ENCODE results near the gene CNTFR.

Gene CNTFR

DNA sequence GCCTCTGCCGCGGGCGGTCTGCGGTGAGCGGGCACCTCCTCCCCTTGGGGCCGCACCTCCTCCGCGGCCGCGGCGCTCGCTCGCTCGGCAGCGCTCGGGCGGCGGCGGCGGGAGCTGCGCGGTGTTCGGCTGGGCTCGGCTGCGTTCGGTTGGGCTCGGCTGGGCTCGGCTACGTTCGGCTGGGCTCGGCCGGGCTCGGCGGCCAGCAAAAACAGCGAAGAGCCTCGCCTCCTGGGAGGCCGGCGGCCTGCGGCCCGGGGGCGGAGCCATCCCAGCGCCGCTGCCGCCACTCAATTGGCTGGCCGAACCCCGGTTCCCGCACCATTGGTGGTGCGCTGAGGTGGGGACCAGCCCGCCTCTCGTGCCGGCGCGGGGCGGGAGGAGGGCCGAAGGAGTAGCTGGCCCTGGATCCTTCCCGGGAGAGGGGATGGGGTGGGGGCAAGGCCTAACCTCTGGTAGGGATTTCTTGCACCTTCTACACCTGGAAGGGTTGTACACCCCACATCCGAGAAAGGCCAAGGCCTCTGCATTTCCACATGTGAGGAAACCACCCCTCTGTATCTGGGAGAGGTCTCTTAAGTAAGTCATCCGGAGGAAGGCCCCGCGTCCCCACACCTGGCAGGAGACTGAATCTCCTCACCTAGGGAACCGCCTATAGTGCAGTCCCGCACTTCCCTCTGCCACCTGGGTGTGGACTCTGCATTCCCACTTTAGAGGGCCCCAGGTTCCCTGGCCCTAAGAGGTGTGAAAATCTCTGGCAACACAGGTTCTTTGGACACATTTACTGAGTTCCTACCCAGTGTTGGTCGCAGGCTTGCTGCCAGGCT, 66.3 kb downstream of the CNTFR start, which contains the start of gene ENHO:
Gene ENHO (minus strand): TSS at position 20 of the 827 bp plus-strand sequence. CDS start 1,295 bp downstream, outside the sequence.
- peak; percentile 54 to 56 for DNase-seq (ENCODE audit: low read depth in 2 of 2)

DNA sequence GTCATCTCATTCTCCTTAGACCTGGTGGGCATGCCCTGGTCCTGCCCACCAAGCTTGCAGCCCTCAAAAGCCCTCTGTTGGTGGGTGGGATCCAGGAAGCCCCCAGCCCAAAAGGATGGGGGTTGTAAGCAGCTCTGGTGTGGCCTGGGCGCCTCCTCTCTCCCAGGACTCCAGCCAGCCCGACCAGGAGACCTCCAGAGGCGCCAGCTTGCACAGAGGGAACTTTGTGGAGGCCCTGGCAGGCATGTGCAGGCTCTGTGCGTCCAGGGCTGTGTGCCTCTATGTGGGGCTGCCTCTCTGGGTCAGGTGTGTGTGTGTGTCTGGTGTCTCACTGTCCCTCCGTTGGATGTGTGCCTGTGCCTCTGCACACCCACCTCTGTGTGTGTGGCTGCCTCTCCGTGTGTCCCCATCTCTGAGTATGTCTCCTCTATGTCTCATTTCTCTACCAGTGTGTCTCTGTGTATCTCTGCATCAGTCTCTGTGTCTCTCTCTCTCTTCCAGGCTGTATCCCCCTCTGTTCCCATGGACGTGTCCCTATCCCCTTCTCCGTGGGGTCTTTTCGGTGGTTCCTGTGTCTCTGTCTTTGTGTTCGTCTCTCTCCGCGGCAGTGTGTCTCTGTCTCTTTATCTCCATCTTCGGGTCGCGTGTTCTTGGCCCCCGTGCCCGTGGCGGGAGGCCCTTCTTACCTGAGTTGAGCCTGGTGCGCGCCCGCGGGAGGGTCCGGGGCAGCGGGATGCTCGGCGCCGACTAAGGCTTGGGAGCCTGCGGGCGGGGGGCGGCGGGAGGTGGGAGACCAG, 67.2 kb downstream of the CNTFR start:
- no peak for DNase-seq (ENCODE audit: low read depth in 2 of 2)

DNA sequence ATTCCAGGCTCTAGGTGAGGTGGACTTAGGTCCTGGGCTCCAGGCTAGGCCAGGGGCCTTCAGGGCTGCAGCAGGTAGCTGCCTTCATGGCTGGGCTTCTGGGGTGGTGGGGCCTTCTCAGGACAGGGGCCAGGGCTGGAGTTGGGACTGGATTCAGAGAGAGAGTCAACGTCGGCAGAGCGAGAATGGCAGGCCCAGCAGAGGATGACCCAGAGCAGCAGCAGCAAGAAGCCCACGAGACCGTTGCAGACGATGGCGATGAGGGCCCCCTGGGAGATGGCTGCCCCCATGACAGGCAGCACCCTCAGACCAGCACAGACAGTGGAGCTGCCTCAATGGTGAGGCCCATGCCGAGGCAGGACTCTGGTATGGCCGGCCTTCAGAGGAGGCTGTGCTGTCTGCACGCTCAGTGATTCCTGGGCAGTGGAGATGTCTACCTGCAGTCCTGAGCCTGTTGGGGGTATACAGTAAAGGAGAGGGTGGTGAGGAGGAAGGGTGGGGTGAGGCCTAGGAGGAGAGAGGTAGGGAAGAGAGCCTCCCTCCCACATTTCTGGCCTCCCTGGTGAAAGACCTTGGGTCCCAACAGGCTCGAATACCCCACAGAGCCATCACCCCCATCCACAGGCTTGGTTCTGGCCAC, 68.0 kb downstream of the CNTFR start:
- DNase-seq (ENCODE audit: low read depth in 2 of 2), result no peak

DNA sequence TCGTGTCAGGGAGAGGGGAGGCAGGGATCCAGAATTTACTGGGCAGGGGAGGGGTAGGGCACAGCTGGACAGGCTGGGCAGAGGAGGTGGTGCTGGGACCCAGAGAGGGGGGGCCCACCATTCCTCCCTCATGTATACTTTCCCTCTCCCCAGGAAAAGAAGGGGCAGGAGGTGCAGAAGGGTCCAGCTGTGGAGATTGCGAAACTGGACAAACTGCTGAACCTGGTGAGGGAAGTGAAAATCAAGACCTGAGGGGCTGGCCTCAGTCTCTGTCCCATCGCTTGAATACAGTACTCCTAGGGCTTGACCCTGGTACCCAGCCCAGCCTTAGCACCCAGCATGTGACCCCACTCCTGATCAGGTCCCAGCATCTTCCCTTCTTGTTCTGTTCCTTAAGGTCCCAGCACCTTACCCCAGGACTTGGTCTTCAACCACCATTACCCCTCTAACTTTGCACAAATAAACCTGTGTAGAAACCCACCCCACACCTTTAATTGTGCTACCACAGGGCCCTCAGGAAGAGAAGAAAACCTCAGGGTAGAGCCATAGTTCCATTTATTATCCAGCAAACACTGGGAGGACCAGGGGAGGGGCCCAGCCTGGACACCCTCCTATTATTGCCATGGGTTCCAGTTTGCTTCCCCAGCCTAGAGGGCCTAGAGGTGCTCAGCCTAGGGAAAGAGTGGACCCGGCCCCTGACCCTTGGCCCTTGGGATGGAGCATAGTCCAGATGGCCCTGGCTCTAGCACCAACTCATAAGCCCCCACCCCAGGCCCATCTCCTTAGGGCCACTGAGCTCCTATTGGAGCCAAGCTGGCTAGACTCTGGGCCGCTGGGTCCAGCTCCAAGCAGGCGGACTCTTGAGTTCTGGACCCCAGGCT, 68.8 kb downstream of the CNTFR start:
- no peak for DNase-seq (ENCODE audit: low read depth in 2 of 2)

DNA sequence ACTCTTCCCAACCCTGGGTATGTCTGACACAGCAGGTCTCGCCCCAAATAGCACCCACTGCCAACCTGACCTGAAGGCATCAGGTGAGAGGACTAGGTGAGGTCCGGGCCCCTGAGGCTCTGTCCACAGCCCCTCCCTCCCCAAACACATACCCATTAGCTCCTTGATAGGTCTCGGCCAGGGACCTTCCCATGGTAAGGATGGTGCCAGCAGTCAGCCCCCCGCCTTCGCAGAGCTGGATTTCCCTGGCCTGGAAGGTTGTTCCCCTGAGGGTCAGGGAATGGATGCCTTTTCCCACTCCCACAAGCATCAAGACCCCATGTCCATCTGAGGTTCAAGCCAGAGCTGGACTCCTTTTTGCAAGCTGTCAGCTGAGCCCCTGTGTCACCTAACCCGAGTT, 69.4 kb downstream of the CNTFR start:
- no peak for DNase-seq (ENCODE audit: low read depth in 2 of 2)

DNA sequence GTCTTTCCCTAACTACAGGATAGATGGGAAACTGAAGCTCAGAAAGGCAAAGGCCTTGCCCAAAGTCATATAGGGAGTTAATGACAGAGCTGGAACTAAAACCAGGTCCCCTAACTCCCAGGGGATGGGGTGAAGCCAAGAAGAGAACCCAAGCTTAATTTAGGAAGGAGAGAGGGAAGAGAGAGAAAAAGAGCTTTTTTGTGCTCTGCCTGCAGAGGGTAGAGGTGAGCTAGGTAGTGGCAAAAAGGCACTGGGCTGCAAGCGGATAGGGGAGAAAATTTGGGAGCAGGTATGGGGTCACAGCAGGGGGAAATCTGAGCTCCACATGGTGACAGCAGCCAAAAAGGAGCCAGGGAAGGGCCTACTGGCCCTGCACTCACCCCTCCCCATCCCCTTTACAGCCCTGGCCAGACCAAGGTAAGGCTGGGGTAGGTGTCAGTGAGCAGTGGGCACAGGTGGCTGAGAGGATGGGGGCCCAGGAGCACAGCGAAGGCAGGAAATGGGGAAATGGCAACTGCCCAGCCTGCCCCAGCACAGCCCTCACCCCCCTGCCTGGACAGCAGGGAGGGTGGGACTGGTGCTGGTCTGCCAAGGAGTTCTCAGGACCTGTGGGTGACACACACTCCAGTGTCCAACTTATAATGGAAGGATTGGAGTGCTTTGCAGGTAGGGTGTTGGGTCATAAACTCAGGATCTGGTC, 70.1 kb downstream of the CNTFR start:
- no peak for DNase-seq (ENCODE audit: low read depth in 2 of 2)

DNA sequence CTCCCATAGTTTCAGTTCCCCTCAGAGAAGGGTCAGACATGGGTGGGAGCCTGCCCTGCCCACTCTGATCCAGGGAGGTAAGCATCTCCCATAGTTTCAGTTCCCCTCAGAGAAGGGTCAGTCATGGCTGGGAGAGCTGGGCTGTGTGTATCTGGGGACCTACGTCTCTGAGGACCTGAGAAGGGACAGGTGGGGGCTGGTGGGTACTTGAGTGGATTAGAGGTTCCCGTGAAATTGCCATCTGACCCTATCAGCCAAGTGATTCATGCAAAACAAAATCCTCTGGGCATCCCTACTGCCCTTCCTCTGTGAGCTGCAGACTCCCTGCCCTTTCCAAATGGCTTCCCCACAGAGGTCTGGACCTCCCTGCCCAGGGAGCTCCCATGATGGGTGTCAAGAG, 70.6 kb downstream of the CNTFR start:
- no peak for DNase-seq (ENCODE audit: low read depth in 2 of 2)

DNA sequence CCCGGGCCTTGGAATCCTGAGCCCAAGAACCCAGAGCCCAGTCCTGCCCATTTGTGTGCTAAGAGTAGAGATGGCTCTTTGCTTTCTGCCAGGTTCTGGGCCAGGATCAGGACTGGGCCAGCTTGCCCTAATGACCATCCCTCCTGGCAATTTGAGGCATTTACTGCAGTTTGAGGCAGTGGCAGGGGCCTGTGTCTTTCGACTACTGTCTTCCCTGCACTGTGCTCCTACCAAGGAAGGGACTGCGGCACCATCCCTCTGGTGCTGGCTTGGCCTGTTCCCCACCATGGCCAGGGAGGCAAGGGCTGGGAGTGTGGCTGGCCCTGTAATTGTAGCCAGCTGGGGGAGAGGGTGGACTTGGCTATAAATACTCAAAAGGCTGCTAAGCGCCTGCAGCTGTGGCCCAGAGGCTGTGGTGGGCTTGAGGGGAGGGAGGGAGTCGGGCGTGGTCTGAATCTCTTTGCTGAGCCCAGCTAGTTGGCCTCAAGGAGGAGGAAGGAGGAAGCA, 71.4 kb downstream of the CNTFR start:
- no peak for DNase-seq (ENCODE audit: low read depth in 2 of 2)

DNA sequence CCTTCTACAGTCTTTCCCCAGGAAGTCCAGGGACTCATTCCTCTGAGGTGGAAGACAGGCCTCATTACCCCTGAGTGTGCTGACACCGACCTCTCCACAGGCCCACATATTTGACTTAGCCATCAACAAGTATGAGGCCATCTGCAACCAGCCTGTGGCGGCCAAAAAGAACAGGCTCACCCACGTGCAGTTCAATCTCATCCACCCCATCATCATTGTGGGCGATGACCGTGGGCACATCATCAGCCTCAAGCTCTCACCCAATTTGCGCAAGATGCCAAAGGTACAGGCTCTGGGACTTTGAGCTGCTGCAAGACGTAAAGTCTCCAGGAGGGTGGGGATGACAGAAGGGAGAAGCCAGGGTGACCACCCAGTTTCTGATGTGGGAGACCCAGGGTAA, 72.3 kb downstream of the CNTFR start:
- DNase-seq (ENCODE audit: low read depth in 2 of 2), result no peak

DNA sequence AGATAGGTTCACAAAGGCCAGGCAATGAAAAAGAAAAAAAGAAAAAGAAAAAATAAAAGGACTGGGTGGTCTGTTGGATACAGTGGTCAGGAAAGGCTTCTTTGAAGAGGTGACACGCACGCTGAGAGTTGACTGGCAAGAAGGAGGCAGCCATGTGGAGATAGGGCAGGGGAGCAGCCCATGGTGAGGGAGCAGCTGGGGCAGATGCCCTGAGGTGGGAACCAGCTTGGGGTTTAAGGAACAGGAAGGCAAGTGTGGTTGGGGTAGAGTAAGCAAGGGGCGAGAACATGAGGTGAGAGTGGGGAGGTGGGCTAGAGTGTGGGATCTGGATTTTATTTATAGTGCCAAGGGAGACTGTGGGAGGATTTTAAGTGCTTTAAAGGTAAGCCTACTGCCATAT, 73.6 kb downstream of the CNTFR start:
- no peak for DNase-seq (ENCODE audit: low read depth in 2 of 2)

DNA sequence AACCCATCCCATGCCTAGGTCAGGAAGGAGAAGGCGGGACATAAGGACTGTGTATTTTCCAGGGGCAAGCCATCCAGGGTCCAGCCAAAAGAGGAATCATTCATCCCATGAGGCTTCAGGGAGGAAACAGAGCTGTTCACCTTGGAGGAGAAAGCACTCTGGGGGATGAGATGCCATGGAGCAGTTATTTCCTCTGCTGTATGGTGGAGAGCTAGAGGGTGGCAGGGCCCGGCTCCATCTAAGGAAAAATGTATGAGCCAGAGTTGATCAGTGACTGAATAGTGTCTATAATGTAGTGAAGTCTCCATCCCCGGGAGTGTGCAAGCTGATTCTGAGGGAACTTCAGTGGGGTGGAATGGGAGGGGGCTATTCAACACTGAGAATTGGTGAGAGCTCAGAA, 74.7 kb downstream of the CNTFR start:
- no peak for DNase-seq (ENCODE audit: low read depth in 2 of 2)

DNA sequence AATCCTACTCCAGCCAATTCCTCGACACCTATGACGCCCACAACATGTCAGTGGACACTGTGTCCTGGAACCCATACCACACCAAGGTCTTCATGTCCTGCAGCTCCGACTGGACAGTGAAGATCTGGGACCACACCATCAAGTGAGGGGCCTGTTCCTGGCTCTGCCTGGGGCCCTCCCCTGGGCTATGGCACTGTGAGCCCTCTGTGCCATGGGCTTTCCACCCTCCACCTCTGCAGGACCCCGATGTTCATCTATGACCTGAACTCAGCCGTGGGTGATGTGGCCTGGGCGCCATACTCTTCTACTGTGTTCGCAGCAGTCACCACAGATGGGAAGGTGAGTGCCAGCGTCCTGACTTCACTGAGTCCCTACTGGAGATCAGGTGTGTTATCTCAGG, 75.1 kb downstream of the CNTFR start:
- DNase-seq (ENCODE audit: low read depth in 2 of 2), result no peak

DNA sequence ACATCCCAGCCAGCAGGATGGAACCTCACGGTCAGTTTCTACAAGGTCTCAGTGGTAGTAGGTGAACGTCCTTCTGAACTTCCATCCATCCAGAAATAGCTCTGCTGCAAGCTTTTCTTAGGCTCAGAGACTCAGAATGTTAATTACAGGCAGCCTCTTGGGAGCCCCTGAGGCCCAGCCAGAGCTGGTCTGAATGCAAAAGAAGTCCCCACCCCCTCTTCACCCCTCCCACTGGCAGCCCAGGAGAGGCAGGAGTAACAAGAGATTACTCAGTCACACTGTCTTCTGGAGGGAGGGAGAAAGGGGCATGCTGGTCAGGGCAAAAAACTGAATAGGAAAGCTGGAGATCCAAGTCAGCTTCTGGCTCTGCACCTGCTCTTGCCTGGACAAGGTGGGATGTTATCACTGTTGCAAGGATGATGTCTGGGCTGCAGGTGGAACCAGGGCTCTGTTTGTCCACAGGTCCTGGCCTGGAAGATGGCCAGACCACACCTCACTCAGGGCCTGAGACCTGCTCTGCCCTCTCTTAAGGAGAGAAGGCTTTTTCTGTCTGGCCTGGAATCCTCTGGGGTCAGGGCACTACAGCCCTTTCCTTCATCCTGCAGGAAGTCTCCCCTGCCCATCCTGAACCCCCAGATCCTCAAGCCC, 75.8 kb downstream of the CNTFR start:
- DNase-seq (ENCODE audit: low read depth in 2 of 2), result no peak

DNA sequence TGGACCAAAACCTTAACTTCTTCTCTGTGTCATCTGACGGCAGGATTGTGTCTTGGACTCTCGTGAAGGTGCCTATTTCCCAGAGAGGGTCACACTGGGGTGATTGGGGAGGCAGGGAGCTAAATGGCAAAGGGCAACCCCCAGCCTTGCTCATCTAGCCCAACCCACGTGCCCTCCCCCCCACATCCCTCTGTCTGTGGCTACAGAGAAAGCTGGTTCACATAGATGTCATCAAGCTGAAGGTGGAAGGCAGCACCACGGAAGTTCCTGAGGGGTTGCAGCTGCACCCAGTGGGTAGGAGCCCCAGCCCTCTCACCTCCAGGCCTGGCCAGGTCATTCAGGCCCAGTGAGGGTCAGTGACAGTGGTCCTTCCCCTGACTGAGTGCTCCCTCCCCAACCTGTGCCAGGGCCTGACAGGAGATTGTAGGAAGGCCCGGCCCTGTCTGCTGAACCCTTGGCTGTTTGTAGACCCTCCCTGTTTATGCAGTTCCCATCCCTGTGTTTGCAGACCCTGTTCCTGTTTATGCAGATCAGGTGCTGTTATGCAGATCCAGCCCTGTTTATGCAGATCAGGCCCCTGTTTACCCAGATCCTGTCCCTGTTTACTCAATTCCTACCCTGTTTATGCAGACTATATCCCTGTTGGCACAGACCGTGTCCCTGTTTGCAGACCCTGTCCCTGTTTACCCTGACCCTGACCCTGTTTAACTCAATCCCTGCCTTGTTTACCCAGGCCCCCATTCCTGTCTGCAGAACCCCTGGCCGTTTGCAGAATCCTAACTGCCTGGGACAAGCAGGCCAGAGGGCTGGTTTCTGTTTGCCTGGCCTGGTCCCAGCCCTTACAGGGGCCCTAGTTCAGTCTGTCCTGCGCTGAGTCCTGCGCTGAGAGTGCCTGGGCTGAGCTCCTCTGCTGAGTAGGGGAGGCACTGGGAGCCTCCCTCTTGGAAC, 77.1 kb downstream of the CNTFR start:
- DNase-seq (ENCODE audit: low read depth in 2 of 2), result no peak

DNA sequence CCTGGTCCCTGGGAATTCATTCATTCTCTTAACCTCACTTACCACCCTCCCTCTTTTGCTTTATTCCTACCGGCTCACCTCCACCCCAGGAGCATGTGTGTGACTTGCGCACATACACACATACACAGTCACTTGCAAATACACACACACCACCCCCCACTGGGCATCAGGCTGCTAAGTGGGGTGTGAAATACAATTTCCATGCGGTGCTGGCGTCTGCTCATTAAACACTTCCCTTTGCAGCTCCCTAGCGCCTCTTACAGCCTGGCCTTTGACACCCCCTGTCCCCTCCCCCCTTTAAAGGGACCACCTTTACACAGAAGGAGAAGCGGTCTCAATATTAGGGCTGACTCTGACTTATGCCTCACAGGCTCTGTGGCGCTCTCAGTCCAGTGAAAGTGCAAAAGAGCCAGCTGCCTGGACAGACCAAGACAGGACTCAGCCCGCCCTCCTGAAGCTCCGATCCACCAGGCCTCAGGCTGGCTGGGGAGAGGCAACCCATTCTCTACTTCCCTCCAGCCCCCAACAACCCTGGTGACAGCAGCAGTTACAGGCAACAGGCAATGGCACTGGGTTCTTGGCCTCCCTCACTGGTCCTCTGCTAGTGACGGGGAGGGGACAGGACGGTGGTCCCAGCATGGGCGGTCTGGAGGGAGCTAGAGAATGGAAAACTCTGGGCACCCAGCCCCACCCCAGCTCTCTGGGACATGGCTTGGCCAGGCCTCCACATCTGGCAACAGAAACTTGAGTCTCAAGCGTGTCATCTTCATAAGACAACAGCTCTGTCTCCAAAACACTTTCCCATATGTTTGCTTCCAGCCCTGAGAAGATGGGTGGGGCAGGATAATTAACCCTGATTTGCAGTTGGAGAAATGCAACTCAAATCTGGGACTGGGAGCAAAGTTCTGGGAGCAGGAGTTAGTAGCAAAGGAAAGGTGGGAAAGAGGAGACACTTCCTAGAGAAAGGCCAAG, 78.7 kb downstream of the CNTFR start:
- no peak for DNase-seq (ENCODE audit: low read depth in 2 of 2)

DNA sequence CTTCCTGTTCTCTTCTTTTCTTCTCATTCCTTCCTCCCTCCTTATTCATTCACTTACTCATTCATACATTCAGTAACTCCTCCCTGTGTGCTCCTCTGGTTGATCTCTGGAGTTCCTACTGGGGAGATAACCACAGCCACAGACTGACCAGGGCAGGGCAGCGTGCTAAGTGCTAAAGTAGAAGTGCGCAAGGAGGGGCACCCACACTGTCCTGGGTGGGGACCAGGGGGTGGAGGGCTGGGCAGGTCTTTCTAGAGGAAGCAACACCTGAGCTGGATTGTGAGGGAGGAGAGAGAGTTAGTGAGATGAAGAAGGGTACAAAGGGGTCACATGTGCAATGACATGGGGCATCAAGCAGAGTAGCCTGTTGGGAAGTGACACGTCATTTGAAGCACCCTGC, 80.6 kb downstream of the CNTFR start:
- no peak for DNase-seq (ENCODE audit: low read depth in 2 of 2)

DNA sequence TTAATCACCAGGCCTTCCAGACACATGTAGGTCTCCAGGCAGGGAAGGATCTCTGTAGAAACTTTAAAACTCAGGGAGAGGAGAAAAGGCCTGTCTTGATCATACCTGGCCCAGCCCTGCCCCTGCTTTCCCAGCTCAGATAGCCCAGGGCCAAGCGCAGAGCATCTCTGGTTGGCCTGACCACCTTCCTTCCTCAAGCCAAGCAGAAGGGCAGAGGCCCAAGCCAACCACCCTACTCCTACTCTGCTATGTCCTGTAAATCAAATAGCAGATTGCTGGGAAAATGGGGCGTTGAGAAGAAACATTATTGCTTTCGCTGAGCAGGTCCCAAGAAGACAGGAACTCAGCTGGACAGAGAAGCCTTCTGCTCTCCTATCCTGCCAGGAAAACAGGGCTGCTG, 81.1 kb downstream of the CNTFR start:
- DNase-seq (ENCODE audit: low read depth in 2 of 2), result no peak

DNA sequence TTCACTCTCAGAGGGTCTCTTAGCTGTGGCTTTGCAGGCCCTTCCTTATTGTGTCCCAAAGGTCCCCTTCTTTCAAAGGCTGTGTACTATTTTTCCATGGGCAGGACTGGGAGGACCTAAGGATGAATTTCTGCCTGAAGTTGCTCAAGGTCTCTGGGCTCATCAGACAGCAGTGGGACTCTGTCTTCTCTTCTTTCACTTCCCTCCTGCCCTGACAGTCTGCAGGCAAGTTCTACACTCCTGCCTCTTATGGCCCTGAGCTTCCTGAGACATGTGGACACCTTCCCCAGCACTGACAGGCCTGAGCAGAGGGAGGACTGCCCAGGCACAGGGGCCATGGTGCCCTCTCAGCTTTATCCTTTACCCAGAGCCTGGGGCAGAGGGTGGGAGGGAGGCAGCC, 81.6 kb downstream of the CNTFR start:
- DNase-seq (ENCODE audit: low read depth in 2 of 2), result no peak

Data from fibroblast of skin of left biceps (primary cell).